Measurements from ENCODE around the gene PDZD7.

Gene PDZD7

GRCh38 chr10:101018118-101018599 is 12.8 kb downstream of the PDZD7 start:
- DNase-seq, result no peak

GRCh38 chr10:101016814-101017213 is 14.1 kb downstream of the PDZD7 start:
- DNase-seq, result no peak

GRCh38 chr10:101015582-101015973 is 15.4 kb downstream of the PDZD7 start:
- no peak for DNase-seq

- no peak for DNase-seq
These were observed 15.9 kb downstream of the PDZD7 start for GRCh38 chr10:101014966-101015581.

GRCh38 chr10:101014230-101014884 is 16.6 kb downstream of the PDZD7 start:
- peak; percentile 51 for DNase-seq

GRCh38 chr10:101013365-101013825 is 17.5 kb downstream of the PDZD7 start:
- DNase-seq, result no peak

GRCh38 chr10:101012525-101013364 is 18.2 kb downstream of the PDZD7 start:
- DNase-seq, result peak; percentile 78

- DNase-seq, result no peak
These were observed 19.2 kb downstream of the PDZD7 start for GRCh38 chr10:101011517-101012423.

GRCh38 chr10:101010329-101010728 is 20.6 kb downstream of the PDZD7 start:
- DNase-seq, result no peak

GRCh38 chr10:101008823-101009423 is 22.0 kb downstream of the PDZD7 start:
- DNase-seq, result no peak

- no peak for DNase-seq
These were observed 22.8 kb downstream of the PDZD7 start for GRCh38 chr10:101007915-101008822.

GRCh38 chr10:101007099-101007711 is 23.7 kb downstream of the PDZD7 start:
- no peak for DNase-seq

- DNase-seq, result no peak
These were observed 24.3 kb downstream of the PDZD7 start for GRCh38 chr10:101006593-101007098.

GRCh38 chr10:101005869-101006567 is 24.9 kb downstream of the PDZD7 start:
- DNase-seq, result no peak

GRCh38 chr10:101005361-101005760 is 25.6 kb downstream of the PDZD7 start:
- no peak for DNase-seq

- no peak for DNase-seq
These were observed 27.2 kb downstream of the PDZD7 start for GRCh38 chr10:101003639-101004206.

GRCh38 chr10:101002456-101002855 is 28.5 kb downstream of the PDZD7 start:
- DNase-seq, result no peak

GRCh38 chr10:101001659-101002035 is 29.3 kb downstream of the PDZD7 start:
- no peak for DNase-seq

Measured in NCI-H510A treated with DMSO at 0.1 percent for 48 hours (cell line).